ENCODE data around the gene FAM177A1.
"Not testable (repeated sequence)": the region's sequence is repeated elsewhere in the genome, so short reads cannot be mapped to it uniquely, and the experiment has no call there.

FAM177A1 gene

DNA sequence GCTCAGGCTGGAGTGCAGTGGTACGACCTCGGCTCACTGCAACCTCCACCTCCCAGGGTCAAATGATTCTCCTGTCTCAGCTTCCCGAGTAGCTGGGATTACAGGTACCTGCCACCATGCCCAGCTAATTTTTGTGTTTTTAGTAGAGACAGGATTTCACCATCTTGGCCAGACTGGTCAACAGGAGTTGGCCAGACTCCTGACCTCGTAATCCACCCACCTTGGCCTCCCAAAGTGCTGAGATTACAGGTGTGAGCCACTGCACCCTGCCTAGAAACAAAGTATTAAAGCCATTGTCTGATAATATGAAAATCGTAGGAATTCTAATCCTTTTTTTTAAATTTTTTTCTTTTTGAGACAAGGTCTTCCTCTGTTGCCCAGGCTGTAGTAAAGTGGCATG lies 19.7 kb downstream of the FAM177A1 start:
- DNase-seq = not testable (repeated sequence)

DNA sequence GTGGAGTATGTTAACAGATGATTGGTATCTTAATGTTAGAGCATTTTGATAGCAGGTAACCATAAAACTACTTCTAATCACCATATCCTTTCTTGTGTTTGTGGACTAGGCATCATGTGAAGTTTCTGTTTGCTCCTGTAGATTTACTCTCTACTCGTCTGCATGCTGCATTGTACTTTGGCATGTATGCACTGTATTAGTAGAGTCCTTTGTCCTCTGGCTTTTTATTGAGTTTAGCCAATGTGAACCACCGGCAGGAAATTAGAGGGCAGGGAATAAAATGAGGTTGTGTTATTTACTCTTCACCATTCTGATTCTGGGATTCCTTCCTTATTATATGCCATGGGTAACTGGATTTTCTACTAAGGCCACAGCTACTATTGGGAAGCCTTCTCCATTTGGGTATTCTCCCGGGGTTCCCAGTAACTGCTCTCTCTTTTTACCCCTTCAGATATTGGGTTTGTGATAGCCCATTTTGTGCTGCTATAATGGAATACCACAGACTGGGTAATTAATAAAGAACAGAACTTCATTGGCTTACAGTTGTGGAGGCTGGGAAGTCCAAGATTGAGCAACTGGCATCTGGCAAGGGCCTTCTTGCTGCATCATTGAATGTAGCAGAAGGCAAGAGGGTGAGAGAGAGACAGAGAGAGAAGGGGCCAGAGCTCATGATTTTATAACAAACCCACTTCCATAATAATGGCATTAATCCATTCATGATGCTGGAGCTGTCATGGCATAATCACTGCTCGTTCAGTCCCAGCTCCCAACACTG lies 22.4 kb downstream of the FAM177A1 start:
- DNase-seq = no peak

DNA sequence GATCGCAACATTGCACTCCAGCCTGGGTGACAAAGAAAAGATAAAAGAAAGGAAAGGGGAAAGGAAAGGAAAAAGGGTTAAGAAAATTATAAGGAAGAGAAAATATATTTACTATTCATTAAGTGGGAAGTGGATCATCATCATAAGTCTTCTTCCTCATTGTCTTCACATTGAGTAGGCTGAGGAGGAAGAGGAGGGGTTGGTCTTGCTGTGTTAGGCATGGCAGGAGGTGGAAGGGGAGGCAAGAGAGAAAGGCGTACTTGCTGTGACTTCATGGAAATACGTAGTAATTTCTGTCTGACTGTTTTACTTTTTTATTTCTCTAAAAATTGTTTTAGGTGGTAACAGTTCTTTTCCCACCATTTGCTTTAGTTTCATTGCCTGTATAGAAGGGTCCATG lies 26.2 kb downstream of the FAM177A1 start:
- DNase-seq = no peak

DNA sequence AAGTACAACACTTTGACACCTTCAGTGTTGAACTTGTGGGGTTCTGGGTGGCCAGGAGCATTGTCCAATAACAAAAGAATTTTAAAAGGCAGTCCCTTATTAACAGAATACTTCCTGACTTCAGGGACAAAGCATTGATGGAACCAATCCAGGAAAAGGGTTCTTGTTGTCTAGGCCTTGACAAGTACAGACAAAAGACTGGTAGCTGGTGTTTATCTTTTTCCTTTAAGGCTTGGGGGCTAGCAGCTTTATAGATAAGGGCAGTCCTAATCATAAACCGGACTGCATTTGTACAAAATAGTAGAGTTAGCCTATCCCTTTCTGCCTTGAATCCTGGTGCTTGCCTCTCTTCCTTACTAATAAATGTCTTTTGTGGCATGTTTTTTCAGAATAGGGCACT lies 27.4 kb downstream of the FAM177A1 start:
- no peak for DNase-seq

DNA sequence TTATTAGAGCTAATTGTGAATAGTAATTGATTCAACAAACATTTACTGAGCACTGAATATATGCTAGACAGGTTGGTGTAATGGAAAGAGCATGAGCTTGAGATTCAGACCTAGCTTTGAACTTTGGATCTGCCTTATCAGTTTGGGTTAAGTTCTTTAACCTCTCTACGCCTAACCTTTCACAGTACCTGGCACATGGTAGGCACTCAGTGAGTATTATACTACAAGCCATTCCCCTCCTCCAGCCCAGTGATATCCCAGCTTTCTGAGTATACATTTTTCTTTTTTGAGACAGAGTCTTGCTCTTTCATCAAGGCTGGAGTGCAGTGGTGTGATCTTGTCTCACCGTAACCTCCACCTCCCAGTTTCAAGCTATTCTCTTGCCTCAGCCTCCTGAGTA lies 32.0 kb downstream of the FAM177A1 start:
- DNase-seq = no peak

DNA sequence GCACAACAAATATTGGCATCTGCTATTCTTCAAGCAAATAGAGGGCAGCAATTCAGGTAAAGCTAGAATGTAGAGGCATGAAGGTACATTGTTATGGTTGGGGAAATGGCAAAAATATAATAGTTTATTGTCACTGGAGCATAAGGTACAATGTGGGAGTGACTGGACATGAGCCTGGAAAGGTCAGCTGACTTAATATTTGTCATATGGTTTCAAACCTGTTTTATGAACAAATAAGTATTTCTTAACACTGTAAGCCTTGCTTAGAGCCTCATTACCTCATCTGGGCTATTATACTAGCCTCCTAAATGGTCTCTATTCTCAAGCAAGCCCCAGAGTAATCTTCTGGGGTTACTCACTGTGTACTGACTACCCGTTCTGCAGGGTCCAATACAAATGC lies 33.7 kb downstream of the FAM177A1 start:
- DNase-seq = no peak

DNA sequence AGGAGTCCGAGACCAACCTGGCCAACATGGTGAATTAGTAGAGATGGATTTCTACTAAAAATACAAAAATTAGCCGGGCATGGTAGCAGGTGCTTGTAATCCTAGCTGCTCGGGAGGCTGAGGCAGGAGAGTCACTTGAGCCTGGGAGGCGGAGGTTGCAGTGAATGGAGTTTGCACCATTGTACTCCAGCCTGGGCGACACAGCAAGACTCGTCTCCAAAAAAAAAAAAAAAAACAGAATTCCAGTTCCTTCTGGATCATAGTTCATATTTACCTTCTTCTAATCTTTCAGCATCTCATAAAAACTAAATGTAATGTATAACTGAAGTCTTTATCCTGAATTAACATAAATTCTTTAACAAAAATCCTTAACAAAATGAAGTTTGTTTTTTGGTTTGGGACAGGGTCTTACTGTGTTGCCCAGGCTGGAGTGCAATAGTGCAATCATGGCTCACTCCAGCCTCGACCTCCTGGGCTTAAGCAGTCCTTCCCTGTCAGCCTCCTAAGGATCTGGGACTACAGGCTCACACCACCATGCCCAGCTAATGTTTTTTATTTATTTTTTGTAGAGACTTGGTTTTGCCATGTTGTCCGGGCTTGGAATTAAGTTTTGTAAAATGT lies 37.6 kb downstream of the FAM177A1 start:
- DNase-seq = no peak

DNA sequence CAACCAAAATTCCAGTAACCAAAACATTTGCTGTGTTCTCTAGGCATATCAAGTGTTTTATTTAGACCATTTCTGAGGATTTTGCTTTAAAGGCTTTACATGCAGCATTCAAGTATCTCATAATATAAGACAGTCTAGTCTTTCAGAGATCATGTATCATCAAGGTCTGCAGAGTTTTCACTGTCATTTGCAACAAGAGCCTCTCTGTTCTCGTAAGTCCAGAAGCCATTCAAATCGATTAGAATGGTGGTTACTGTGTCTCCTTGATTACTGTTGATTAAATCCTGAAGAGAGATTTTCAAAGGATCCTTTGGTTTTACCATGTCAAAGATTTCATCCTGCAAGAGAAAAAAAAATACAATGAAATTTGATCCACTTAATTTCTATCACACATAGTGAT lies 39.4 kb downstream of the FAM177A1 start:
- no peak for DNase-seq

DNA sequence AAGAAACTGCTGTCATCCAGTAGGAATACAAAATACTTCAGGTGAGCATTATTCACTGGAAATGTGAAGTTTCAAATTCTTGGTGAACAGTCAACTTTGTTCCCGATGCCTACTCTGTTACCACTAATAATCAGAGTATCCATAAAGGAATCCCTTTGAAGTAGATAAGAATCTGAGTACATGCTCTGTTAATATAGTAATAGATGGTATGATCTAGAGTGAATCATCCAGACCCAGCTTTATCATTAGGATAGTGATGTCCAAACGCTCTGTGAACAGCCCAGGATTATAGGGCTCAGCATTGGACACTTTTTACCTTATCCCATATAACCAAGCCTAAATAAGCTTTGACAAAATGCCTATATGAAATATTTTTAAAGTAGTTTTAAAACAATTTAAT lies 42.4 kb downstream of the FAM177A1 start:
- no peak for DNase-seq

DNA sequence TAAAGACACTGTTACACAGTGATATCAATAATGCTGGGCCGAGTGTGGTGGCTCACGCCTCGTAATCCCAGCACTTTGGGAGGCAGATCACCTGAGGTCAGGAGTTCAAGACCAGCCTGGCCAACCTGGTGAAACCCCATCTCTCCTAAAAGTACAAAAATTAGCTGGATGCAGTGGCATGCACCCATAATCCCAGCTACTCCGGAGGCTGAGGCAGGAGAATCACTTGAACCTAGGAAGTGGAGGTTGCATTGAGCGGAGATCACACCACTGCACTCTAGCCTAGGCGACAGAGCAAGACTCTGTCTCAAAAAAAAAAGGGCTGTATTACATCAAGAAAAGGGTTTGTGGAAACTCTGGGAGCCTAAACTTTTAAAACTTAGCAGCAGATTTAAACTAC lies 48.6 kb downstream of the FAM177A1 start:
- not testable (repeated sequence) for DNase-seq

DNA sequence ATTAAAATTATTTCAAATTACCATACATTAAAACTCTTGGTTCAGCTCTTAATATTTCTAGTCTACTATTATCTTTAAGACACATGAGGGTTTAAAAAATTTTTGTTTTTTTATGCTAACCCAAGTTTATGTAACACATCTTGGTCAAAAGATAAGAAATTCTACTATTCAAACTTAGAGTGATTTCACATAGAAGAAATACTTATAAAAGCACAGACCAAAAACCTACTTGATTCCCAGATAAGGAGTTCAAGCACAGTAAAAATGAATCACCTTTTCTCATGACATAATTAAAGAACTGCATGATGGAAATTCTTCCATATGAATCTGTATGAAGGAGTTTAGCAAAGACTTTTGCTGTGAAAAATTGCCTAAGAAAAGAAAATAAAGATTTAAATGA lies 61.8 kb downstream of the FAM177A1 start:
- no peak for DNase-seq

DNA sequence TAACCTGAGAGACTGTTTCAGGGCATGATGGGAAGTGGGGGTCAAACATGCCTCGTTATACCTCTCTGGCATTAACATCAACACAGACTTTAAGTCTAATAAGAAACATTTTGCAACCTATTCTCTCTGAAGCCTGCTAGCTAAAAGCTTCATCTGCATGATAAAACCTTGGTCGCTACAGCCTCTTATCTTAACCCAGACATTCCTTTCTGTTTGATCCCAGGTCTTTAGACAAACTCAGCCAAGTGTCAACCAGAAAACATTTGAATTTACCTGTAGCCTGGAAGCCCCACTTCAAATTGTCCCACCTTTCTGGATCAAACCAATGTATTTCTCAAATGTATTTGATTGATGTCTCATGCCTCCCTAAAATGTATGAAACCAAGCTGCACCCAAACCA lies 66.6 kb downstream of the FAM177A1 start:
- no peak for DNase-seq

DNA sequence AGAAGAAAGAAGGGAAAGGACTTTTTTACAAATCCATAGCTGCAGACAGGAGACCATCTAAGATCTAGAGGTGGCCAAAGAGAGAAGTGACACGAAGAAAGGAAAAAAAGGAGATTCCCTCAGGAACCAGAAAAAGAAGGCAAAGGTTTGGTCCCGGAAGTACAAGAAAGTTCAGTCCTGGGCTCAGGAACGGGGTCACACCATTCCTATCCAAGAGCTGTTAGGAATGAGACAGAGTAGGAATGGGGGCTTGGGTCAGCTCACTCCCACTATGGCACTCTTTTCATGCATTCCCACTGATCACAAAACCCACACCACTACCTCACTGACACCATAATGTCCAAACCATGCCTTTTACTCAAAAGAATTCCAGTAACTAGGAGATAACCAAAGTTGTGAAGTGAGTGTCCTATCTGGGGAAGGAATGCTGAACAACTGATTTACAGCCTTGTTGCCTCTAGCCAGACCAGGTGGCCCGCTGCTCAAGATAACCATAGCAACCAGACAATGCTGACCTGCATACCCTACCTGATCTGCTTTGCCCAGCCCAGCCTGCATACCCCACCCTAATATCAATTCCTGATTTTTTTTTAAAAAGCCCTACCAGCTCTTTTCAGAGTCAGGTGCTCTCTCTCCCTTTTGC lies 67.4 kb downstream of the FAM177A1 start:
- DNase-seq = no peak

DNA sequence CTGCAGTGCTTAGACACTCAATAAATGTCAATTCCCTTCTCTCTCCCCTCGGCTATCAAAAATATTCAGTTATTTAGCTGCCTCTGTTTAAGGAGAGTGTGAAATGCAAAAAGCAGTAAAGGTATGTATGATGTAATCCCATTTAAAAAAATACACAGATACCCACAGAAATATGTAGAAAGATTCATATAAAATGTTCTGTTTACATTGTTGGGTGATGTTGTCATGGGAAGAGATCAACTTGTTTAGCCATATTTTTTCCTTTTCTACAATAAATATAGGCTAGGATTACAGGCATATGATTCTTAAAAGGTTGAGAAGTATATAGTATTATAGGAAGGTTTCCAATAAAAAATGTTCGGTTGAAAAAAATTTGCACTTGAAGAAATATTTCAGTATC lies 68.0 kb downstream of the FAM177A1 start:
- no peak for DNase-seq

DNA sequence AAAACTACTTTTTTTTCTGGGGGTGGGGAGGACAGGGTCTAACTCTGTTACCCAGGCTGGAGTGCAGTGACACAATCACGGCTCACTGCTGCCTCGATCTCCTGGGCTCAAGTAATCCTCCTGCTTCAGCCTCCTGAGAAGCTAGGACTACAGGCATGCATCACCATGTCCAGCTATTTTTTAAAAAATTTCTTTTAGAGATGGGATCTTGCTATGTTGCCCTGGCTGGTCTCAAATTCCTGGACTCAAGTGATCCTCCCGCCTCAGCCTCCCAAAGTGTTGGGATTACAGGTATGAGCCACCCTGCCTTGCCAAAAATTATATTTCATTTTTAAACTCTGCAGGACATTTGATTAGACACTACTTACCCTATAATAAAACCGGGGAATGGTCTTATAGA lies 70.2 kb downstream of the FAM177A1 start:
- no peak for DNase-seq

DNA sequence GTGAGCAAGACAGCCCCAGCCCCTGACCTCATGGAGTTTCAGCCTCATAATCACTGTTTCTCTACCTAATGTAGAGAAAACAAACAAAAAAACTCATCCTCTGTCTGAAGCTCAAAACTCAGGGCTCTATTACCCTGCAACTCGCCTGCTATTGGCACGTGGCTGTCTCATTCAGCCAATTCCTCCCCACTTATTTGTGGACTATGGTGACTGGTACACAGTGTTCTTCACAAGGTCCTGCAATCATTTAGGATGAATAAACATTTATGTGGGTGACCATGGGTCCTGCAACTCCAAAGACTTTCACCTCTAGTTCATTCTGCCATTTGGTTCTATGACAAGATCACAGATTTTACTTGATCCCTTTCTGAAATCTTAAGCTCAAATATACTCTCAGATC lies 71.0 kb downstream of the FAM177A1 start:
- DNase-seq = no peak

DNA sequence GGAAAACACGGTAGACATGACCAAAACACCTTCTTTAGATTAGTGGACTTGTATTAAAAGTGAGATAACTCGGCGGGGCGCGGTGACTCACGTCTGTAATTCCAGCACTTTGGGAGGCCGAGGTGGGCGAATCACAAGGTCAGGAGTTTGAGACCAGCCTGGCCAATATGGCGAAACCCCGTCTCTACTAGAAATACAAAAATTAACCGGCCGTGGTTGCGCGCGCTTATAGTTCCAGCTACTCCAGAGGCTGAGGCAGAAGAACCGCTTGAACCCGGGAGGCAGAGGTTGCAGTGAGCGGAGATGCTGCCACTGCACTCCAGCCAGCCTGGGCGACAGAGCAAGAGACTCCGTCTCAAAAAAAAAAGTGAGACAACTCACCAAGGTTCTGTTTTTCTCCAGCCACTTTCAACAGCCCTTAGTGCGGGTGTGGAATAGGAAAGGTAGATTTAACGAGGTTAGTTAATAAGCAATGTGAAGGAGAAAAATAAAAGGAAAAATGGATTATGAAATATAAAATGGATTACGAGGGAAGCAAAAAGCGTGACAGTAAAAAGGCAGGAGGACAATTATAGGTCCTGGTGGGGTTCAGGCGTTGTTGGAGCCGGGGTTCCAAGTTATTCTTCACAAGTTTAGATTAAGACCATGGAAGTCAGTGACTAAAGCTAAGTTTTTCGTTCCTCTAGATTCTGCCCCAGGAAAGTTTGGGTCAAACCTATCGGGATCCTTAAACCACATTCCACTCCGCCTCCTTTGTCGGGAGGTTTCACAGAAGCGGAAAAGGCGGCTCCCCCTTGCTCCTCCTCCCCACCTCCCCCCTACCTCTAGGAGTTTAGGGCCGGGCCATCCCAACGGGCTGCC lies 75.2 kb downstream of the FAM177A1 start:
- no peak for DNase-seq

DNA sequence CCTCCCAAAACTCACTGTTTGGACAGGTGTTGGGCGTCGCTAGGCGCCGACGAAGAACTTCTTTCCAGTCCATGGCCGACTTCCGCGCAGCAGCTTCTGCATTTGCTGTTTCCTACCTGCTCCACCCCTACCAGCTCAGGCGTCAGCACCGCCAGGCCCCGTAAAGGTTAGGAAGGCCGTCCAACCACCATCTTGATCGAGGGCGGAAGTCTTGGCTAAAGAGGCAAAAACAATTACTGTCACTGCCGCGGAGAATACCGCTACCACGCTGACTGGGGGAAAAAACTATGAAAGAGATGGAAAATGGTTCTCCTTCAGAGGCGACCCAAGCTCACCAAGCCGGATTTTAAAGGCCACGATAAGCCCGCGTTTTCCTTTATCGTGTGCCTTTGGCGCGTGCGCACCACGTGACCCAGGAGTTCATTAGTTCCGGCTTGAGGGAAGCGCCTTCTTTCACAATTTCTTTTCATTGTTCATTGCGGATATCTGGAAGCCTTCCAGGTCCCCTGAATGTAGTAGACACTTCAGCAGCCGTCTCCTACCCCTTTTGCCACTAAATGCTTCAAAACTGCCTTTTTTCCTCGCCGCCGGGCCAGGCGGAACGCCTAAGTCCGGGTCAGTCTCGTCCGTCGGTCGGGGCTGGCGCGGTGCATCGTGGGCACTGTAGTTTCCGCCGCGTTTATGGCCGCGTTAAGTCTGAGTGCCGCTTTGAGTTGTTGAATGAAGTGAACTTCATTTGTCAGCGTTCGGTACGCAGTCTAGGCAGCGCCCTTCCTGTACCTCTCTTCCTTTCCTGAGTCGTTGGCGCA lies 76.0 kb downstream of the FAM177A1 start, which contains the start of the genes PPP2R3C and PRORP:
TSS of gene PPP2R3C (minus strand) at position 104 of the 809 bp plus-strand sequence. CDS start at position 73, 31 bp downstream.
TSS of gene PRORP (plus strand) at position 666 of the 809 bp plus-strand sequence. CDS start 694 bp downstream, outside the sequence.
- peak; percentile 89 for DNase-seq

DNA sequence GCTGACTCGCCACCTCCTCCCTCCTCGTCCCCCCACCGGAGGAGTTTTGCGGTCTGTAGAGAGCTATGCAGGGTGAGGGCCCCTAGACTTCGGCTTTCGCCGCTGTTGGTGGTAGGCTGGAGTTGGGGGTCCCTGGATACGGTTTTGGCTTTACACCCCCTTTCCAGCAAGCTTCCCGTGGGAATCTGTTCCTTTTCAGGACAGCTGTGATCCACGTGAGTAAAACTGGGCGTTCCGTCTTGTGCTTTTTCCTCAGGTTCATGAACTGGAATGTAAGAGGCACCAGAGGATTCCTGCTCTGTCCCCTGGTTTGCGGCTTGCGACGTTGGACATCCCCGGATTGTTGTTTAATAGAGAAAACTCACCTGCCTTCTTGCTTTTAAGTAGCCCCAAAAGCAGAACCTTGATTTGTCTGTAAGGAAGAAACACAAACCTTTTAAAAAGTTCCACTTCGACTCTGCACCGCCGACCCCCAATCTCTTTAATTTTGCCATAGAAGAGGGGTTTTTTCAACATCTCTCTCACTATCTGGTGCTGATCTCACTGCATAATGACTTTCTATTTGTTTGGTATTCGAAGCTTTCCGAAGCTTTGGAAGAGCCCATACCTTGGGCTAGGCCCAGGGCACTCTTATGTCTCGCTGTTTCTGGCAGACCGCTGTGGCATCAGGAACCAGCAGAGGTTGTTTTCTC lies 76.8 kb downstream of the FAM177A1 start:
- no peak for DNase-seq

DNA sequence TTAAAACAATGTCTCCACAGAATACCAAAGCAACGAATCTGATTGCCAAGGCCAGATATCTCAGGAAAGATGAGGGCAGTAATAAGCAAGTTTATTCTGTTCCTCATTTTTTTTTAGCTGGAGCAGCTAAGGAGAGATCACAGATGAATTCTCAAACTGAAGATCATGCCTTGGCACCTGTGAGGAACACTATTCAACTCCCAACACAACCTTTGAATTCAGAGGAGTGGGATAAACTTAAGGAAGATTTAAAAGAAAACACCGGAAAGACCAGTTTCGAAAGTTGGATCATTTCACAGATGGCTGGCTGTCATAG lies 77.3 kb downstream of the FAM177A1 start:
- DNase-seq = no peak

DNA sequence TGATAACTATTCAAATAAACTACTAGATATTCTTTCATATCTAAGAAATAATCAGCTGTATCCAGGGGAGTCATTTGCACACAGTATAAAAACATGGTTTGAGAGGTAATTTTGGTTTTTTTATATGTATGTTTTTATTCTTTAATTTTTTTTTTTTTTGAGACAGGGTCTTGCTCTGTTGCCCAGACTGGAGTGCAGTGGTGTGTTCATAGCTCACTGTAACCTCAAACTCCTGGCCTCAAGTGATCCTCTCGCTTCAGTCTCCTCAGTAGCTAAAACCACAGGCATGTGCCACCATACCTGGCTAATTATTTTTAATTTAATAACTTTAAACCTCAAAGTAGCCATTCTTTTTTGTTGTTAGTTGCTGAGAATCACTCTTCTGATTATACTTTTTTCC lies 78.1 kb downstream of the FAM177A1 start:
- DNase-seq = no peak
